Activated CD4-positive, alpha-beta T cell treated with anti-CD3 and anti-CD28 coated beads, Interleukin-2, Interleukin-4, amounts not matched to agents 100 ng/mL and 50 ng/mL, durations not matched to agents 16 hours and 8 hours (primary cell): ENCODE measurements around the gene CLCF1.
"Not testable (repeated sequence)": the region's sequence is repeated elsewhere in the genome, so short reads cannot be mapped to it uniquely, and the experiment has no call there.

Experiments used
- DNase-seq: peaks from one replicate; pipeline ENCODE4 v3.0.0-alpha.2; 2020; ENCODE audit warnings: low spot score

Gene CLCF1

GRCh38 chr11:67322049-67322448, 51.3 kb downstream of the CLCF1 start:
- no peak for DNase-seq

- DNase-seq, result no peak
These were observed 52.0 kb downstream of the CLCF1 start for GRCh38 chr11:67321313-67321871.

GRCh38 chr11:67320691-67321090, 52.7 kb downstream of the CLCF1 start:
- DNase-seq, result no peak

GRCh38 chr11:67320011-67320410, 53.4 kb downstream of the CLCF1 start:
- DNase-seq, result no peak

GRCh38 chr11:67318876-67319275, 54.5 kb downstream of the CLCF1 start:
- not testable (repeated sequence) for DNase-seq

- no peak for DNase-seq
These were observed 55.4 kb downstream of the CLCF1 start for GRCh38 chr11:67317888-67318555.

- DNase-seq, result peak; percentile 99
These were observed 56.1 kb downstream of the CLCF1 start for GRCh38 chr11:67317205-67317887.

- DNase-seq, result no peak
These were observed 56.6 kb downstream of the CLCF1 start for GRCh38 chr11:67316882-67317204.

GRCh38 chr11:67315325-67315909, 58.0 kb downstream of the CLCF1 start:
- no peak for DNase-seq

GRCh38 chr11:67314218-67314617, 59.2 kb downstream of the CLCF1 start:
- DNase-seq, result no peak
